SK-N-SH treated with all-trans-retinoic acid at 6 μM for 48 hours (cell line): Measurements from ENCODE around the gene PCDH9.

Source experiments
- ARNTL ChIP-seq: fragments of 450-650 bp; formaldehyde crosslinking; IDR thresholded peaks from 2 replicates; pipeline ENCODE4 v1.5.0; 2020; ENCODE audit warnings: low read depth, mild to moderate bottlenecking, moderate library complexity, borderline replicate concordance
- BACH2 ChIP-seq: fragments of 250-450 bp; sonication (Bioruptor Pico); IDR thresholded peaks from 2 replicates; pipeline ENCODE4 v1.9.0; 2021; ENCODE audit warnings: mild to moderate bottlenecking, borderline replicate concordance
- TSHZ2 ChIP-seq: fragments of 250-450 bp; sonication (Bioruptor Pico); IDR thresholded peaks from 2 replicates; pipeline ENCODE4 v1.5.0; 2020; ENCODE audit warnings: mild to moderate bottlenecking, moderate library complexity
- TF ChIP-seq, protein P1 (sequence below): fragments of 250-450 bp; sonication (Bioruptor Pico); IDR thresholded peaks from 2 replicates; pipeline ENCODE4 v1.8.0; 2020; ENCODE audit warnings: mild to moderate bottlenecking, moderate library complexity, borderline replicate concordance

GRCh38 chr13:66301482-66301881 is 928.7 kb downstream of the PCDH9 start:
- no peak for TF ChIP-seq TSHZ2 (CRISPR knock-in tag)
- no peak for TF ChIP-seq BACH2 (CRISPR knock-in tag)
- TF ChIP-seq, protein P1, sequence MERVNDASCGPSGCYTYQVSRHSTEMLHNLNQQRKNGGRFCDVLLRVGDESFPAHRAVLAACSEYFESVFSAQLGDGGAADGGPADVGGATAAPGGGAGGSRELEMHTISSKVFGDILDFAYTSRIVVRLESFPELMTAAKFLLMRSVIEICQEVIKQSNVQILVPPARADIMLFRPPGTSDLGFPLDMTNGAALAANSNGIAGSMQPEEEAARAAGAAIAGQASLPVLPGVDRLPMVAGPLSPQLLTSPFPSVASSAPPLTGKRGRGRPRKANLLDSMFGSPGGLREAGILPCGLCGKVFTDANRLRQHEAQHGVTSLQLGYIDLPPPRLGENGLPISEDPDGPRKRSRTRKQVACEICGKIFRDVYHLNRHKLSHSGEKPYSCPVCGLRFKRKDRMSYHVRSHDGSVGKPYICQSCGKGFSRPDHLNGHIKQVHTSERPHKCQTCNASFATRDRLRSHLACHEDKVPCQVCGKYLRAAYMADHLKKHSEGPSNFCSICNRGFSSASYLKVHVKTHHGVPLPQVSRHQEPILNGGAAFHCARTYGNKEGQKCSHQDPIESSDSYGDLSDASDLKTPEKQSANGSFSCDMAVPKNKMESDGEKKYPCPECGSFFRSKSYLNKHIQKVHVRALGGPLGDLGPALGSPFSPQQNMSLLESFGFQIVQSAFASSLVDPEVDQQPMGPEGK (CRISPR knock-in tag) = no peak
- no peak for TF ChIP-seq ARNTL (CRISPR knock-in tag)
